ENCODE results near the gene NUDT14. TPM values are rescaled to one million over a fixed set of nuclear protein-coding genes. Genes with fewer than 3 reads are reported as not detected.
A peak's percentile ranks its signal among the peaks of the same experiment; 100 is the strongest.

Gene NUDT14
- total RNA-seq, 1 experiment from 2014 or later: 31.8 TPM

DNA sequence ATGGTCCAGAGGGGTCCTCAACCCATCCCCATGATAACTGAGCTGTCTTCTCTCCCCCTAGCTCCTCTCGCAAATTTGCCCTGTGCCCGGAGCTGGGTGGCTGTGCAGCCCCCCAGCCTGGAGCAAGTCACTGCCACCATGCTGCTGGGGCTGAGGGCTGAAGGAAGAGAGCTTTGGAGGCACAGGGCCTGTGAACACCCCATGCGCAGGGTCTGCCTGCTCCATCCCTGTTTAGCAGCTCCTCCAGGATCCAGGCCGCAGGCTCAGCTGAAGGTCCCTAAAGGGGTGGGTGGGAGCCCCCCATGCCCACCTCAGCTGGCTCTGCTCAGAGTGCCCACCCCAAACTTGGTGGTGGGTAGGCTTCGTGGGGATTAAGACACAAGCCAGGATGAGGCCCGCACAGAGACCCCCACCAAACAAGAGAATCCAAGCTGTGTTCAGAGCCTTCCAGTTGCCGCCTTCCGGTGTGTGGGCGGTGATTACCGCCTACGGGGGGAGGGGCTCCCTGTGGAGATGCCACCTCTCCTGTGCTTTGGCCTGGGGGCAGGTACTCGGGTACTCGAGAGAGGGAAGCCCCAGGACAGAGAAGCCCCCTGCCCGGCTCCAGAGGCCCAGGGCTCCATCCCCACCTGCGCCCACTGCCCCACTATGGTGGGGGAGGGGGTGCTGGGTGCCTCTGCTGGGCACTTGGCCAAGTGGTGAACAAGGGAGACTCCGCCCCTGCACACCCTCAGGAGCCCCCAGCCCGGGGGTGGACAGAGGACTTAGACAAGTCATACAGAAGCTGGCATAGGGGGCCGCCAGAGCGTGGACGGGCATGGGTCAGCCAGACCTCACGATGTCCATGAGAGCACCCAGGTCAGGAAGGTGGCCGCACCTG is 11.1 kb downstream of the NUDT14 start:
- no peak overlapping the region for H3K4me3 ChIP-seq
- H3K27me3 ChIP-seq (replicated peaks): no peaks in the 10 kb centered on the region
- peaks cover 46% of the 10 kb centered on the region for H3K4me1 ChIP-seq (replicated peaks)
- H3K27ac ChIP-seq: no peak overlapping the region
- 0 out of 2 replicates have a peak, but pooled peaks cover 2% of the 10 kb centered on the region for H3K9me3 ChIP-seq (replicated peaks)
- H3K36me3 ChIP-seq: peaks cover 26% of the 10 kb centered on the region
- DNase-seq (ENCODE audit: low read depth in 1 of 2, low spot score in 2 of 2): no peak

DNA sequence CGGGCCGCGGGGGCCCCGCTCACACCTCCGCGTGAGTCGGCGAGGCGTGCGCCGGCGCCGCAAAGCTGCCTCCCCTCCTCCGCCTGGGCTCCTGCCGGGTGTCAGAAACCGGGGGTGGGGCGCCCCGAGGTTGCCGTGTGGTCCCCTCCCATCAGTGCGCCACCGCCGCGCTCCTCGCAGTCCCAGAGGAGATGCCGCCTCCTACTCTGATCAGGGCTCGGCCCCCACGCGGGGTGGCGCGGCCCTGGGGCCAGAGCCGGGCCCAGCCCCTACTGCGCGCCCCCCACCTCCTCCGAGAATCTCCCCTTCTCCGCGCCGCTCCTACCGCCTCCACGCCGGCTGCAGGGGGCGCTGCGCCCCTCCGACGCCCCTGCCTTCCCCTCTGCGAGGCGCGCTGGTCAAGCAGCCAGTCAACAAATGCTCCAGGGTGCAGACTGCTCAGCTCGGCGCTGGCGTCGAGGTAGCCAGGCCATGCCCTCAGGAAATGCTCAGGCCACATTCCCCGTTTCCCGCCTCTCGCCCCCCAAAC is 12.1 kb downstream of the NUDT14 start:
- H3K36me3 ChIP-seq: peaks cover 36% of the 10 kb centered on the region
- no peak overlapping the region for H3K27ac ChIP-seq
- peak overlapping the region; percentile 35 for H3K4me3 ChIP-seq
- H3K4me1 ChIP-seq (replicated peaks): peaks cover 56% of the 10 kb centered on the region
- peak; percentile 79 to 82 for DNase-seq (ENCODE audit: low read depth in 1 of 2, low spot score in 2 of 2)
- H3K27me3 ChIP-seq (replicated peaks): no peaks in the 10 kb centered on the region
- 0 out of 2 replicates have a peak, but pooled peaks cover 2% of the 10 kb centered on the region for H3K9me3 ChIP-seq (replicated peaks)

DNA sequence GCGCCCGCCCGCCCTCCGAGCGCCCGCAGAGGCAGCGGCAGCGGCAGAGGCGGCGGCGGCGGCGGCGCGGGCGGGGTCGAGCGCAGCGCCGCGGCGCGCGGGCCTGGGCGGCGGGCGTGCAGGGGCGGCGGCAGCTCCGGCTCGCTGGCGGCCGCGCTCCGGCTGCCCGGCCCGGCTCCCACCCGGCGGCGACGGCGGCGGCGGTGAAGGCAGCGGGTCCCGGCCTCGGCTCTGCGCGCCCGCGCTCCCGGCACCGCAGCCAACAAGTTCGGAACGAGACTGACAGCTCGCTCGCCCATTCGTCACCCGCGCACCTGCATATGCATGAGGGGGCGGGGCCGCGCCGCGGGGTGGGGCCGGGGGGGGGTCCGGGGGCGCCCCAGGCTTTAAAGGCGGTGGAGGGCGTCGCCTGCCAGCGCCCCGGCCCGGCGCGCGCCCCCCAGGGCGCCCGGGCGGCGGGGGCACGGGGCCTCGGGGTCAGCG is 12.6 kb downstream of the NUDT14 start, which contains the start of gene JAG2:
Gene JAG2 (minus strand): TSS at position 281 of the 483 bp plus-strand sequence. CDS start 356 bp downstream, outside the sequence.
- H3K36me3 ChIP-seq: peaks cover 39% of the 10 kb centered on the region
- H3K4me1 ChIP-seq (replicated peaks): peaks cover 60% of the 10 kb centered on the region
- peak within 1 kb of the TSS; percentile 83 for H3K4me3 ChIP-seq
- peak within 1 kb of the TSS; percentile 45; the same call in 1 of the 2 replicates for H3K27ac ChIP-seq
- H3K9me3 ChIP-seq (replicated peaks): 0 out of 2 replicates have a peak, but pooled peaks cover 2% of the 10 kb centered on the region
- DNase-seq (ENCODE audit: low read depth in 1 of 2, low spot score in 2 of 2): peak in 1 of 2 experiments; percentile 79
- H3K27me3 ChIP-seq (replicated peaks): no peaks in the 10 kb centered on the region

DNA sequence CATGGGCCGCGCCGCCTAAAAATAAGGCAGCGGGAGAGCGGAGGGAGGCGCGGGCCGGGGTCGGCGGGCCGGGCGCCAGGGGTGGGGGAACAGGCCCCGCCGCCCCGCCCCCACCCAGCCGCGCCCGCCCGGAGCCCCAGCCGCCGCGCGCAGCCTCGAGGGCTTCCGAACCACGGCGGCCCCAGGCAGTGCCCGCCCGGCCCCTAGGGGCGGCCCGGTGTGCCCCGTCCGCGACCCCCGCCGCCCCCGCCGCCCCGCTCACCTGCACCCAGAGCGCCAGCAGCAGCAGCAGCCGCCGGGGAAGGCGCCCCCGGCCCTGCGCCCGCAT is 13.1 kb downstream of the NUDT14 start:
- no peak for DNase-seq (ENCODE audit: low read depth in 1 of 2, low spot score in 2 of 2)
- Histone ChIP-seq H3K4me1 (replicated peaks) (peaks cover 65% of the 10 kb centered on the region), H3K27me3 (replicated peaks) (no peaks in the 10 kb centered on the region), H3K36me3 (peaks cover 44% of the 10 kb centered on the region), H3K9me3 (replicated peaks) (0 out of 2 replicates have a peak, but pooled peaks cover 2% of the 10 kb centered on the region), H3K4me3 (peak overlapping the region; percentile 83), H3K27ac (peak overlapping the region; percentile 45; the same call in 1 of the 2 replicates)

DNA sequence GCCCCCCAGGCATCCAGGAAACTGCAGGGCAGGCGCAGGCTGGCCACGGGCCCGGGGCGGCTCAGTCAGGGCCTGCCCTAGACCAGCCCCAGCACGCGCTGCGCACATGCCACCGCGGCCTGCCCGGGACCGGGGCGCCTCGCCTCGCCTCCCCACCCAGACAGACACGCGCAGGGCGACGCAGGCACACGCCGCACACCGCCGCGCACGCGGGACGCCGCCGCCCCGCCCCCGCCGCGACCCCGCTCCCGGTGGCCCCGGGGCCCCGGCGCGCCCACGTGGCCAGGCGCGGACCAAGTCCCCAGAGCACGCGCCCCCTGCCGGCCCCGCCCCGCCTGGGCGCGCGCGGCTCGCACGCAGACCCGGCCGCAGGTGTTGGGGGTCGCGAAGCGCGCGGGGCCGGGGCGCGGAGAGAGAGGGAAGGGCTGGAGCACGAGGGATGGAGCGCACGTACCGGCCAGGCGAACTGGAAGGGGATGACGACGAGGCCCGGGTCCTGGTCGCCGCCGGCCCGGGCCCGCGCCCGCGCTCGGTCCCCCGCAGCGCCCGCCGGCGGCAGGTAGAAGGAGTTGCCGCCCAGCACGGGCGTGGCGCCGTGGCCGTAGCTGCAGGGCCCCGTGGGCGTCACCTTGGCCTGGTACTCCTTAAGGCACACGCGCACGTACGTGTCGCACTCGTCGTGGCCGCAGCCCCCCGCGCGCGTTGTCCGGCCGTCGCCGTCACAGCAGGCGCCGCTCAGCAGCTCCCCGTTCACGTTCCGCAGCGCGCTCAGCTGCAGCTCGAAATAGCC is 13.6 kb downstream of the NUDT14 start:
- H3K36me3 ChIP-seq: peaks cover 50% of the 10 kb centered on the region
- no peaks in the 10 kb centered on the region for H3K27me3 ChIP-seq (replicated peaks)
- DNase-seq (ENCODE audit: low read depth in 1 of 2, low spot score in 2 of 2): peak in 1 of 2 experiments; percentile 41
- 0 out of 2 replicates have a peak, but pooled peaks cover 2% of the 10 kb centered on the region for H3K9me3 ChIP-seq (replicated peaks)
- peak overlapping the region; percentile 83 for H3K4me3 ChIP-seq
- H3K27ac ChIP-seq: peak overlapping the region; percentile 45; the same call in 1 of the 2 replicates
- H3K4me1 ChIP-seq (replicated peaks): peaks cover 70% of the 10 kb centered on the region

DNA sequence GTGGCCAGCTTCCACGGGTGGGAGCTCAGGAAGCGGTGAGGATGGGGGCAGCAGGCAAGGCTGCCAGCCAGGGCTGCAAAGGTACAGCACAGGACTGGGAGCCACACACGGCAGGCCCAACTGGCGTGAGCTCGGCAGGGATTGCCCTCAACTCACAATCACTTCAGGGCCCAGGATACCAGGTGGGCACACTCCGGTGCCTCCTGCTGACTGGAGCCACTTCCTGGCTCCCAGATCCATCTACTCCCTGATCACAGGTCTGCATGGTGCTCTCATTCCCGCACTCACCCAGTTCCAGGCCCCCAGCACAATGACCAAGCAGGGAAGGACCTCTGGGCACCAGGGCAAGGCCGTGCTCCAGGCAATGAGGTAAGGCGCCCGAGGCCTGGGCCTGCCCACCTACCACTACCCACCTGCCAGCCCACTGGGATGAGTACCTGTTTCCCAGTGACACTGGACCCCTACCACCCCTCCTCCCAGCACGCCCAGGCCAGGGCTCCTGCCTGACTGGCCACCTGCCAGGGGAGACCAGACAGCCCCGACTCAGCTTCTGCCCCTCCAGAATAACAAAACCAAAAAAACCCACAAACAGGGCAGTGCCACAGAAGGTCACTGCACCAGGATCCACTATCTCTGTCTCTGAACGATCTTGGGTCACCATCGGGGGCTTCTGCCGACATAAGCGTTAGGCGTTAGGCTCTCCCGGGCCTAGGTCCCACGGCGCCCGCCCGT is 14.4 kb downstream of the NUDT14 start:
- Histone ChIP-seq H3K27me3 (replicated peaks) (no peaks in the 10 kb centered on the region), H3K9me3 (replicated peaks) (0 out of 2 replicates have a peak, but pooled peaks cover 2% of the 10 kb centered on the region), H3K27ac (peak overlapping the region; percentile 64), H3K36me3 (peaks cover 56% of the 10 kb centered on the region), H3K4me1 (replicated peaks) (peaks cover 73% of the 10 kb centered on the region), H3K4me3 (peak overlapping the region; percentile 83)
- DNase-seq (ENCODE audit: low read depth in 1 of 2, low spot score in 2 of 2): peak in 1 of 2 experiments; percentile 42

DNA sequence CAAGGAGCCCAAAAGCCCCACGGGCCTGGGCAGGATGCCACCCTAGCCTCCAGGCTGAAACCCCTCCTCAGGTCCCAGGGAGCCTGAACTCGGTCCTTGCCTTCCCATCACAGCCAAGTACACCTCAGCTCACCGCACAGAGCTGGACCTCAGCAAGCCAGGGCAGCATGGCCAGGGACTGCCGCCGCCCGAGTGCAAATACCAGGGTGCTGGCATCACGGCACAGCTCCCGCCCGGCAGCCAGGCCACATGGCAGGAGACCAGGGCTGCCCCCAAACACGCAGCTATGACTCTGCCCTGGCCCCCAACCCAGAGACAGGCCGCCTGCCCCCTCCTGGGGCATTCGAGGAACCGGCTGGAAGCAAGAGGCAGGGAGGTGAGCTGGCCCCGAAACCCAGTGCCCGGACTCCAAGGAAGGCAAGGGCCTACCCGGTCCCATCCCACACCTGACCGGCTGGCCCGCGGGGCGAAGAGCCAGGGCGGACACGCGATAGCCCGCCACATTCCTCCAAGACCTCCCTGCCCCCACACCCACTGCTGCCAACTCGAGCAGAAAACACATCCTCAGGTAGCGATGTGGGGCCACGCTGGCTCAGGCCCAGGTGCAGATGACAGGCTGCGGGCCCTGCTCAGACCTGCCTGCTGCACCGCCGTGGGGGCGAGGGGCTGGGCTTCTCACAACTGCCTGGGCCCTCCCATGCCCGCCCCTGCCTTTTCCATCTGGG is 15.2 kb downstream of the NUDT14 start:
- DNase-seq (ENCODE audit: low read depth in 1 of 2, low spot score in 2 of 2): no peak
- Histone ChIP-seq H3K27ac (peak overlapping the region; percentile 64), H3K4me1 (replicated peaks) (peaks cover 69% of the 10 kb centered on the region), H3K9me3 (replicated peaks) (0 out of 2 replicates have a peak, but pooled peaks cover 2% of the 10 kb centered on the region), H3K36me3 (peaks cover 61% of the 10 kb centered on the region), H3K27me3 (replicated peaks) (no peaks in the 10 kb centered on the region), H3K4me3 (peak overlapping the region; percentile 83)

DNA sequence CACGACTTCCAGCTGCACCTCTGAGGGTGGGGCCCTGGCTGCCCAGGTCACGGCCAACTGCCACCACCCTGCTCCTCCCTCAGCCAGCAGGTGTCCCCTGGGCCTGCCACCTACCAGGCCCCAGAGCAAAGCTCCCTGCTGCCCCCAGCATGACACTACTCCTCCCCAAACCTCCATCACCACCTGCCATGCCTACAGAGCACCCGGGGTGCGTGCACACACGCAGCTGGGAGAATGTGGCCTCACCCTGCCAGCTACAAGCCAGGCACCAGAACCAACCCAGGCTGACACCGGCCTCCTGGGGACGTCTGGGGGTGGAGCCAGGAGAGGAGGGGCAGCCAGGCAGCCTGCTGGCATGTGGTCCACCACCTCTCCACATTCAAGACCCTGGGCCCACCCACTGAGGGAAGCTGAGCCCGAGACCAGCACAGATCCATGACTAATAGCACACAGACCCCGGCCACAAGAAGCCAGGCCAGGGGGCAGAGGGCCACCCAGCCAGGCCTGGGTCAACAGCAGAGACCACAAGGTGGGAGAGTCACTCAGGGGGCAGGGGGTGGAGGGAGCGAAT is 15.9 kb downstream of the NUDT14 start:
- Histone ChIP-seq H3K36me3 (peaks cover 66% of the 10 kb centered on the region), H3K4me1 (replicated peaks) (peaks cover 66% of the 10 kb centered on the region), H3K9me3 (replicated peaks) (0 out of 2 replicates have a peak, but pooled peaks cover 2% of the 10 kb centered on the region), H3K4me3 (peak overlapping the region; percentile 83), H3K27ac (peak overlapping the region; percentile 64), H3K27me3 (replicated peaks) (no peaks in the 10 kb centered on the region)
- peak; percentile 94 to 99 for DNase-seq (ENCODE audit: low read depth in 1 of 2, low spot score in 2 of 2)

DNA sequence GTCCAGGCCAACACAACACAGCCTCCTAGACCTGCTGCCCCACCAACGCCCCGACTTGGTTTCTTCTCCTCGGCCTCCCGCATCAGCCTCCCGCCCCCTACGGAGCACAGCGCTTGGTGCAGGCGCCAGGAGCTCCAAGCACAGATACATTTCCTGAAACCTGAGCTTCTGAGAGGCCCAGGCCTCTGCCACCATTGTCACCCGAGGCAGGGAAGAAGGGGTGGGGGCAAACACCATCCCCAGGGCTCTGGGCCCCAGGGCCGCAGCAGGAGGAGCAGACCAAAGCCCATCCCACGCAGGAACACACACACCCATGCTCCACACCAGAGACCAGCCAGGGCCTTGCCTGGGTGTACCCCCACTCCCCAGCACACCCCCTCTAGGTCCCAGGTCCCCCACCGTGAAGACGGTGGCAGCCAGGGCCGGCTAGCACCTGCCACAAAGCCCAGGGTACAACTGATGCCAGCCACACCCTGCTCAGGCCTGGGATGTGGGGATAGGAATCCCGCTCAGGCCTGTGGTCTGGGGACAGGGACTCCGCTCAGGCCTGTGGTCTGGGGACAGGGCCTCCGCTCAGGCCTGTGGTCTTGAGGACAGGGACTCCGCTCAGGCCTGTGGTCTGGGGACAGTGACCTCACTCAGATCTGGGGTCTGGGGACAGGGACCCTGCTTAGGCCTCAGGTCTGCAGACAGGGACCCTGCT is 17.9 kb downstream of the NUDT14 start:
- no peak overlapping the region for H3K4me3 ChIP-seq

DNA sequence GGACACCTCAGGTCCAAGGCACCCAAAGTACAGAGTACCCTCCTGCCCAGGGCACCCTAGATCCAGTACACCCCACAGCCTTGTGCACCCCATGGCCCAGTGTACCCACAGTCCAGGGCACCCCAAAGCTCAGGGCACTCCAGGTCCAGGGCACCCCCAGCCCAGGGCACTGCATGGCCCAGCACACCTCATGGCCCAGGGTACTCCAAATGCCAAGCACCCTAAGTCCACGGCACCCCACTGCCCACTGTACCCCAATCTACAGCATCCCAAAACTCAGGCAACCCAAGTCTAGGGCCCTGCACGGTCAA is 18.5 kb downstream of the NUDT14 start:
- H3K36me3 ChIP-seq: peaks cover 77% of the 10 kb centered on the region
- no peak for DNase-seq (ENCODE audit: low read depth in 1 of 2, low spot score in 2 of 2)
- H3K4me3 ChIP-seq: no peak overlapping the region
- H3K9me3 ChIP-seq (replicated peaks): 0 out of 2 replicates have a peak, but pooled peaks cover under 1% of the 10 kb centered on the region
- peaks cover 51% of the 10 kb centered on the region for H3K4me1 ChIP-seq (replicated peaks)
- H3K27me3 ChIP-seq (replicated peaks): no peaks in the 10 kb centered on the region
- H3K27ac ChIP-seq: no peak overlapping the region

More for the DNA sequence above, 17.9 kb downstream of the NUDT14 start:
- peaks cover 54% of the 10 kb centered on the region for H3K4me1 ChIP-seq (replicated peaks)
- no peaks in the 10 kb centered on the region for H3K27me3 ChIP-seq (replicated peaks)
- 0 out of 2 replicates have a peak, but pooled peaks cover 2% of the 10 kb centered on the region for H3K9me3 ChIP-seq (replicated peaks)
- peaks cover 74% of the 10 kb centered on the region for H3K36me3 ChIP-seq
- H3K27ac ChIP-seq: no peak overlapping the region
- no peak for DNase-seq (ENCODE audit: low read depth in 1 of 2, low spot score in 2 of 2)

DNA sequence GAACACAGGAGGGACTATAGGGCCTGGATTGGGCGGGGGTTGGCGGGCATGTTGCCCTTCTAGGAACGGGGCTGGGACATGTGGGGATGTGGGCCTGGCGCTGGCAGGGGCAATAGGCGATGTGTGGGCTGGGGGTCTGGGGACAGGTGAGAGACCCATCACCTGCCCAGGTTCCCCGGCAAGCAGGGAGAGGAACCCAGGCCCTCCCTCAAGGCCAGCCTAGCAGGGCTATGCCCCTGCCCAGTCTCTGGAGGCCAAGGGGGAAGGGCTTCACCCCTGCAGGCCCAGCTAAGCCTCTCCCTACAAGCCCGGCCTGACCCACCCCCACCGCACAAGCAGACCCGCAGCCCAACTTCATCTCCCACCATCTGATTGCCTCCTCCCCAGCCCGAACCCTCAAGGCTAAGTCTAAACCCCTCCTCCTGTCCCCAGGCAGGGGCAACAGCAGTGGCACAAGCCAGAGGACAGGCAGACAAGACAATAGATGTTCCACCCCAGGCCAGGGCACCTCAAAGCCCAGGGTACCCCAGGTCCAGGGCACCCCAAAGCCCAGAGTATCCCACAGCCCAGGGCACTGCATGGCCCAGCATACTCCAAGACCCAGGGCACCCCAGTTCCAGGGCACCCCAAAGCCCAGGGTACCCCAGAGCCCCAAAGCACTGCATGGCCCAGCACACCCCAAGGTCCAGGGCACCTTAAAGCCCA is 19.0 kb downstream of the NUDT14 start:
- no peaks in the 10 kb centered on the region for H3K9me3 ChIP-seq (replicated peaks)
- no peak overlapping the region for H3K4me3 ChIP-seq
- H3K4me1 ChIP-seq (replicated peaks): peaks cover 47% of the 10 kb centered on the region
- H3K27me3 ChIP-seq (replicated peaks): no peaks in the 10 kb centered on the region
- H3K27ac ChIP-seq: no peak overlapping the region
- peak in 1 of 2 experiments; percentile 72 for DNase-seq (ENCODE audit: low read depth in 1 of 2, low spot score in 2 of 2)
- H3K36me3 ChIP-seq: peaks cover 77% of the 10 kb centered on the region
